NCI-H2196 treated with DMSO at 0.1 percent for 48 hours (cell line): Measurements from ENCODE around the gene PCED1B.

Experiments
- DNase-seq: peaks from one replicate; lab custom pipeline; 2025; ENCODE audit not compliant: unreplicated experiment; lab: John Stamatoyannopoulos, UW

PCED1B gene

DNA sequence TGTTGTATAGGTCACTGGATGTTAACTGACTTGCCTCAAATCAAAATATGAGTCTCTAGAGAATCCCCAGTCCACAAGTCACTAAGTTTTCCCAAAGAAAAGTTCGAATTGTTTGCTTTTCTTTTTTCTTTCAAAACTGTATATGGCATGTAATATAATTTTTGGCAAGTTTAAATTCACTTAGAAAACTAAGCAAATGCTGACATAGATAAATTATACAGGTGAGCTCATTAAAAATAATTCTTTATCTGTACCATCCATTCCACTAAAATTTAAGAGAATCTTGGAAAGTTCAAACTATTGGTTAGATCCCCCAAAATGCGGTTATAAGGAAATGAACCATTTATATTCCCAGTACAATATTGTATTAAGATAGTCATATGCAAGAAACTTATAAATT is 145.9 kb downstream of the PCED1B start:
- DNase-seq: no peak

DNA sequence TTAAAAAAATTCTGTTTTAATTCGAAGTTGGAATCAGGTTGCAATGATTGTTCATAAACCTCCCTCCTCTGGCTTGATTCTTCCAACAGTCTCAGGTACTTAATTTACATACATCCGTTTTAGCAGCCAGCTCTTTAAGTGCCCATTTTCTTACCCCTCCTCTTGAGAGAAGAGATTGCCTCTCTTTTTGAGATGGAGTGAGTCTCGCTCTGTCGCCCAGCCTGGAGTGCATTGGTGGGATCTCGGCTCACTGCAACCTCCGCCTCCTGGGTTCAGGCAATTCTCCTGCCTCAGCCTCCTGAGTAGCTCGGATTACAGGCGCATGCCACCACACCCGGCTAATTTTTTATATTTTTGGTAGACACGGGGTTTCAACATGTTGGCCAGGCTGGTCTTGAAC is 146.8 kb downstream of the PCED1B start:
- DNase-seq: no peak

DNA sequence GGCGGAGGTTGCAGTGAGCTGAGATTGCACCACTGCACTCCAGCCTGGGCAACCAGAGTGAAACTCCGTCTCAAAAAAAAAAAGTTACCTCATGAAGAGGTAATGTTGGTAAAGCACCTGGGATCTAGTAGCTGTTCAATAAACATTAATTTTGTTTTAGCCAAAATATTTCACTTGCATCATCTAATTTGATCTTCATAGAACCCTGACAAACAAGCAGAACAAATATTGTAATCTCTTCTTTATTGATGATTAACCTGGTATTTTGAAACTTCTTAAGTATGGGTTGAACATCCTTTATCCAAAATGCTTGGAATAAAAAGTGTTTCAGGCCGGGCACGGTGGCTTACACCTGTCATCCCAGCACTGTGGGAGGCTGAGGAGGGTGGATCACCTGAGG is 149.4 kb downstream of the PCED1B start:
- no peak for DNase-seq

GRCh38 chr12:47231456-47231855 is 152.0 kb downstream of the PCED1B start:
- DNase-seq: no peak

GRCh38 chr12:47234576-47235141 is 155.2 kb downstream of the PCED1B start:
- no peak for DNase-seq

DNA sequence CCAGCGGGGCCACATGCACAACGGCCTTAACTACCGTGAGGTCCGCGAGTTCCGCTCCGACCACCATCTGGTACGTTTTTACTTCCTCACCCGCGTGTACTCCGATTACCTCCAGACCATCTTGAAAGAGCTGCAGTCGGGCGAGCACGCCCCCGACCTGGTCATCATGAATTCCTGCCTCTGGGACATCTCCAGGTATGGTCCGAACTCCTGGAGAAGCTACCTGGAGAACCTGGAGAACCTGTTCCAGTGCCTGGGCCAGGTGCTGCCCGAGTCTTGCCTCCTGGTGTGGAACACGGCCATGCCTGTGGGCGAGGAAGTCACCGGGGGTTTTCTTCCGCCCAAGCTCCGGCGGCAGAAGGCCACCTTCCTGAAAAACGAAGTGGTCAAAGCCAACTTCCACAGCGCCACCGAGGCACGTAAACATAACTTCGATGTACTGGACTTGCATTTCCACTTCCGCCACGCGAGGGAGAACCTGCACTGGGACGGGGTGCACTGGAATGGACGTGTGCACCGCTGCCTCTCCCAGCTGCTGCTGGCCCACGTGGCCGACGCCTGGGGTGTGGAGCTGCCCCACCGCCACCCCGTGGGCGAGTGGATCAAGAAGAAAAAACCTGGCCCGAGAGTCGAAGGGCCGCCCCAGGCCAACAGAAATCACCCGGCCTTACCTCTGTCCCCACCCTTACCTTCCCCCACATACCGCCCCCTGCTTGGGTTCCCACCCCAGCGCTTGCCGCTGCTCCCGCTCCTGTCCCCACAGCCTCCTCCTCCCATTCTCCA is 156.0 kb downstream of the PCED1B start:
- no peak for DNase-seq

GRCh38 chr12:47236109-47236714 is 156.8 kb downstream of the PCED1B start:
- no peak for DNase-seq

DNA sequence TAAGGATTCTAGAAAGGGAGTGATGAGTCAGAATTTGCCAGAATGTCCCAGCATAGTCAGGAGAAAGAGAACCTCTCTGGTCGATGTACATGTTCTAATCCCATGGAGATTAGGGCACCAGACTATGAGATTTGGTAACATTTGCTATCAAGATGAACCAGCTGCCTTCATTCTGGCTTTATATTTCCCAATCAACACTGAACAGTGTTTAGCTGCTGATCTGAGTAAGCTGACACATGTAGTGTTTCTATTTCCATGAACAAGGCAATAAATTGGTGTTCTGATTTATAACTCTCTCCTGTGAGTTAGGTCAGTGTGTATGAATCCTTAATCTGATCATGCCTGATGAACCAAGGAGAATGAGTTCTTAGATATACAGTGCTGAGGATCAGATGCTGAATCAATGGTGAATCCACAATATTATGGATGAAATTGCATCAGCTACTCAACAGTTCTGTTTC is 158.4 kb downstream of the PCED1B start:
- DNase-seq: no peak

DNA sequence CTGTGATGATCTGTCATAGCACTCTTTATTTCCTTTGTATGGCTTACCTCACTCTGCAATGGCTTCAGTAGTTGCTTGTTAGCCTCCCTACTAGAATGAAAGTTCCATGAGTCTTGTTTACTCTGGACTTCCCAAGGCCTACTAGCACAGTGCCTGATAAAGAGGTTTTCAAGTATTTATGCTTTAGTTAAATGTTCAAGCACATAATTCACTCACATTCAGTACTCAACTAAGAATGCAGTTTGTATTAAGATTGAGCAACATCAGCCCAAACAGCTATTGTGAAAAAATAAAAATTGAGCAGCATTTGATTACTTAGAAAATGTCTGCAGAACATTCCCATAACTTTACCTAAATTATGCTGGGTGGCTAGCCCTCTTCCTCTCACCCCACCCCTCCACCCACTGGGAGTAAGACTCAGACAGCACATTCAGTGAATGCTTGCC is 159.3 kb downstream of the PCED1B start:
- DNase-seq: no peak

GRCh38 chr12:47242426-47242825 is 163.0 kb downstream of the PCED1B start:
- no peak for DNase-seq

DNA sequence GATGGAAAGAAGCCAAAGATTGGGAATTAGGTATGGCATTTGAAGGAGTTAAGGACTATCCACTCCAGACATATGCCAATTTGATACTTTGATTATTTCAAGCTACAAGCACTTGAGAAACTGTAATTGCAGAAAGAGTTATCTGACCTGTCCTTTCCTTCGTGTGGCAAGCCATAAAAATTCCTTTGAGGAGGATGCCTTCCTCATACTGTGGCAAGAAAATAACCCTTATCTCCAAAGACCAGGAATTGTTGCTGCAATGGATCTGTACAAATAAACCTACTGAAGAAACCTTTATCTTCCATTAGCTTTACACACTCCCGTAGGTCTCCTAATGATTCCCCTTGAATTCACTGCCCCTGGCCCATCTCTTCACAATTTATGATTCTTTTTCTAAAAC is 165.4 kb downstream of the PCED1B start:
- no peak for DNase-seq

- no peak for DNase-seq
These were observed 166.2 kb downstream of the PCED1B start for GRCh38 chr12:47245623-47246022.

DNA sequence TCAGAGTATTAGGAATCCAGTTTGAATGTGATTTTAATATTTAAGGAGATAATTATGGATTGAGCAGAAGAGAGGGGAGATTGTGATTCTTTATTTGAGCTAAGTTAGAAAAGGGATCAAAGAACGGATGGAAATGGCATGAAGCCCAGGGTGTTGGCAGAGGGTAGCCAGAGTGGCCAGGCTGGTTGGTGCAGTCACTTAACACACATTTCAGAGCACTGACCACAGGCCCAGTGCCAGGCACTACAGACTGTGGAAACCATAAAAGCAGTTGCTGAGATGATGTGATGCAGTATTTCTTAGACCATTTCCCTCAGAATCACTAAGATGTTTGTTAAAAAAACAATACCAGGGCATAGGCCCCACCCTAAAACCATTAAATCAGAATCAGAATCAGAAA is 168.0 kb downstream of the PCED1B start:
- peak; percentile 28 for DNase-seq

DNA sequence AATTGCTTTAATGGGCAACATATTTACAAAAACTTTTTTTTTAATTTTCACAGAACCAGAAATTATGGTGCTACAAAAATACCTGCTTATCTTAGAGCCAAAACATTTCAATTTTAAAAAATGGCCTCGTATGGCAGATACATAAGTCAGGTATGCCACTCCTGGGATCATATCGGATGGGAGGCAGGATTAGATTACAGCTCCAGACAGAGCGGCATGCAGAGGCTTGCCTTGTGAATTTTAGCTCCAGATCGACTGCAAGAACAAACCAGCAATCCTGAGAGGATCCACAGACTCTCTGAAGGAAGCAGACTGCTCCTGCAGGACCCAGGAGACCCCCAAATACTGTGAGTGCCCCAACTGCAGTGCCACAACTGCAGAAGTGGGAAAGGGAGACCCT is 169.7 kb downstream of the PCED1B start:
- no peak for DNase-seq

- no peak for DNase-seq
These were observed 170.4 kb downstream of the PCED1B start for GRCh38 chr12:47249719-47250357.

GRCh38 chr12:47251919-47252318 is 172.5 kb downstream of the PCED1B start:
- DNase-seq: no peak

- no peak for DNase-seq
These were observed 185.5 kb downstream of the PCED1B start for GRCh38 chr12:47264951-47265350.

GRCh38 chr12:47265391-47265790 is 186.0 kb downstream of the PCED1B start:
- DNase-seq: no peak

DNA sequence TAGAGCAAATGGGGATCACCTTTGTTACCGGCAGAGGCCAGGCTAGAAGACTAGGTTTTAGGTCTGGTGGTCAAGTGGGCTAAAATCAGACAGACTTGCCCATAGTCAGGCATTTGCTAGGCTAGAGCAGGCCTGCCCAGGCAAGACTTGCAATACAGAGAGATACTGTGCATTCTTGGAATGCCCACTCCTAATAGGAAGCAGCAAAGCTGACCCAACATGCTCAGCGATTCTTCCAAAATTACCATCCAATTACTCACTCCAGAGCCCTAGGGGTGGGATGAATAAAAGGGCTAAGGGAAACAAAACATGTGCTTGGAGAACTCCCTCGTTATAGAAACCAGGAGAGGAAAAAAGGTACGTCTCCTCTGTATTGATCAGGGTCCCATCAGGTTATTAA is 188.2 kb downstream of the PCED1B start:
- DNase-seq: no peak

DNA sequence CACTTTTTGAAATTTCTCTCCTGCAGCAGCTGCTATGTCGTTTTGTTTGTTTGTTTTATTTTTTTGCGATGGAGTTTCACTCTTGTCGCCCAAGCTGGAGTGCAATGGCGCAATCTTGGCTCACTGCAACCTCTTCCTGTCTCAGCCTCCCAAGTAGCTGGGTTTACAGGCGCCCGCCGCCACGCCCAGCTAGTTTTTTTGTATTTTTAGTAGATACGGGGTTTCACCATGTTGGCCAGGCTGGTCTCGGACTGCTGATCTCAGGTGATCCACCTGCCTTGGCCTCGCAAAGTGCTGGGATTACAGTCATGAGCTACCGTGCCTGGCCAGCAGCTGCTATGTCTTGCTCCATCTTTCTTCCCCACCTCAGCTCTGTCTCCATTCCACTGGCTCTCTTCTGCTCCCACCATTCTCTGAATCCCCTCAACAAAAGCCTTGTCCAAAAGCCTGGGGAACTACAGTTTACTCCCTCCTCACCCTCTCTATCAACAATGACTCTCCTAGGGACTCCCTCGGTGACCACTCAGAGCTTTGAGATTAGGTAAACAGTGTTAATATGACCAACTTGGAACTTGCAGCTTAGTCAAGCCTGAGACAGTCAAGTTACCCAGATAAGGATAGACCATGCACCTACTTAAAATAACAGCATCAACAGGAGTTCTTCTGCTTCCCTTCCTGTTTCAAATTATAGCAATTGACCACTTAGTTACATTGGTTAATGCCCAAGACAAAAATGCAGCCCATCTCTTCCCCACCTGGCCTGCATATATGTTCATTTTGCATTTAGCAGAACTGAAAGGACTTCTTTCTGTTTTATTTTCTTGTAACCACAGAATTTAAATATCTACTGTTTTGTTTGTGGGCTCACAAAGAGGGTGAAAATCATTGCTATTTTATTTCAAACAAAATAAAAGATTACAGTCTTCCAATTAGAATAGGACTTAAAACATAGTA is 189.4 kb downstream of the PCED1B start:
- DNase-seq: no peak

DNA sequence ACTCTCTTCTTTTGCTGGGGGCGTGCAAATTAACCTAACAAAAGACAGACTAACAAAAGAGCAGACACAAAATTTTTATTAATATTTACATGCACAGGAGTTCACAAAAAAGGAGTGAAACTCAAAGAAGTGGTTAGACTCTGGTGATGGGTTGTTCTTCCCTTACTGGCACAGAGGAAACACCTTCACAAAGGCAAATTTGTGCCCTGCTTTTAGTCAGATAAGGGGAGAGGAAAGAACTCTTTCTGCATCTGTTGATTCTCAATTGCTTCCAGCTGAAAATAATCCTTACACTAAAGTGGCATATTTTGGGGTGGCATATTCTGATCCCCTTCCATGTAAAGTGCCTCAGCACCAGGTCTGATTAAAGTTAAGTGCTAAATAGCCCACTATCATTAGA is 190.5 kb downstream of the PCED1B start:
- no peak for DNase-seq
